HG03139 (cell line): ENCODE results near the gene BRD9.
"Not testable (repeated sequence)": the region's sequence is repeated elsewhere in the genome, so short reads cannot be mapped to it uniquely, and the experiment has no call there.

ENCODE experiments used
- ATAC-seq: cut with Tn5 transposase; IDR thresholded peaks from one replicate; pipeline ENCODE4 v1.9.1; 2021; ENCODE audit not compliant: unreplicated experiment

The BRD9 gene

DNA sequence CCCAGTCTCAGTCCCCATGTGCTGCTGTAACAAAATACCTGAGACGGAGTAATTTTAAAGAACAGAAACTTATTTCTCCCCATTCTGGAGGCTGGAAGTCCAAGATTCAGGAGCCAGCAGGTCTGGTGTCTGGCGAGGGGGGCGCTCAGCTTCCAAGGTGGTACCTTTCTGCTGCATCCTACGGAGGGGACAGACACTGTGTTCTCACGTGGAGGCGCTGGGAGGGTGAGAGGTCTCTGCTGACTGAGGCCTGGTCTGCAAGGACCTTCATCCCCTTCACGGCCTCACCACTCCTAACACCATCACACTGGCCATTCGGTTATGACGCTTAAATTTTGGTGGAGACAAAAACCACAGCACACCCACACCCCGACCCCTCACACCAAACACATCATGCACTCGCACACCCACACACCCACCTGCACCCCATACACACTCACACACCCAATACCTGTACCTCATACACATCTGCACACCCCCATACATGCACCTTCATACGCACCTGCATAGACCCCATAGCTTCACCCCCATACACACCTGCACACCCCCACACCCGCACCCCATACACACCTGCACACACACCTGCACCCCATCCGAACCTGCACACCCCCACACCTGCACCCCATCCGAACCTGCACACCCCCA is 32.0 kb downstream of the BRD9 start:
- no peak for ATAC-seq

DNA sequence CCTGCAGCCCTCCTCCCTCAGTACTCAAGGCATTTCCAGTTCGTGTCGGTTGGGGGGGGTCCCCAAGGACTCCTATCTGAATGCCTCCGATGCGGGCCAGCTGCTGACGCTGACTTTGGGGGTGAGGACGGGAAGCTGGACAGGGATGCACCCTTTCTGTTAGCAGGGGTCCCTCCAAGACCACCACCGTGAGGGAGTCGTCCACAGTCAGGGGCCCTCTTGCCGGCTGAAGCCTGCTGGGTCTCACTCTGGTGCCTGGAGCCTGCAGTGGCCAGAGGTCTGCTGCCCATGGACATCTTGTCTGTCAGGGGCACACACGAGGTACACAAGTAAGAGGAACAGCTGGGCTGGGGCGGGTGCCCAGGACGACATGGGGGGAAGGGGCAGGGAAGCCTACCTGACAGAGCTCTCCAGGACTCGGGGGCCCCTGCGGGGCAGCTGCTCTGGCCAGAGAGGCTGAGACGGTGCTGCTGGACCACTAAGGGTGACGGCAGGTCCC is 32.8 kb downstream of the BRD9 start:
- ATAC-seq = no peak

DNA sequence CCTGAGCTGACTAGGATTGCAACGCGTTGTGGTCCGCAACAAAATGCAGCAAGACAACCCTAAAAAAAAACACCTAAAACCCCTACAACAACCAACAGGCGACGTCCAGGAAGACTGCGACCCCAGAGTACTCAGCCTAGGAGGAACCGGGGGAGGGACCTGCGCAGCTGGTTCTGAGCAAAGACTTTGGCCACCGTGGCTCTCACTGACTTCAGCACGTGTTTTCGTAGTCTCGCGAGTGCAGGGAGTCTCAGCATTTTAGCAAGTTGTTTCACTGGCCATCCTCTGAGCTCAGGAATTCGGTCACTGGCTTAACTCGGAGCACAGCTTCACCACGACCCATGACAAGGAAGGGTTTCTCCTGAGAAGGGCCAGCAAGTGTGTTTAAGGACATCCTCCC is 33.2 kb downstream of the BRD9 start:
- ATAC-seq = no peak

DNA sequence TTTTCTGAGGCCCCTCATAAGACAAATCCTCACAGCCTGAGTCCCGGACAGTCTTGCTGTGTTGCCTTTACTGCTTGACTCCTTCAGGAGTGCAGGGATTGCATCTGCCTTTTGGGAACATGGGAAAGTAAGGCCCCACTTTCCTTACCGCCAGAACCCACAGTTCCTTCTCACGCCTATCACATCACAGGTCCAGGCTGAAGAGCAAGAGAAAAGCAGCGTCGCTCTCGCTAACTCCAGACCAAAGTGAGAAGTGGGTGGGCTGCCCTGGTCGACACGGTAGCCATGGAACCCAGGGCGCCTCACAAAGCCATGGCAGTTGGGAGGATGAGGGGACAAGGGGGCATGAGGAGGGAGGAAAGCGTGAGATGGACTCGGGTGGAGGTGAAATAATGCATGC is 33.9 kb downstream of the BRD9 start:
- no peak for ATAC-seq

DNA sequence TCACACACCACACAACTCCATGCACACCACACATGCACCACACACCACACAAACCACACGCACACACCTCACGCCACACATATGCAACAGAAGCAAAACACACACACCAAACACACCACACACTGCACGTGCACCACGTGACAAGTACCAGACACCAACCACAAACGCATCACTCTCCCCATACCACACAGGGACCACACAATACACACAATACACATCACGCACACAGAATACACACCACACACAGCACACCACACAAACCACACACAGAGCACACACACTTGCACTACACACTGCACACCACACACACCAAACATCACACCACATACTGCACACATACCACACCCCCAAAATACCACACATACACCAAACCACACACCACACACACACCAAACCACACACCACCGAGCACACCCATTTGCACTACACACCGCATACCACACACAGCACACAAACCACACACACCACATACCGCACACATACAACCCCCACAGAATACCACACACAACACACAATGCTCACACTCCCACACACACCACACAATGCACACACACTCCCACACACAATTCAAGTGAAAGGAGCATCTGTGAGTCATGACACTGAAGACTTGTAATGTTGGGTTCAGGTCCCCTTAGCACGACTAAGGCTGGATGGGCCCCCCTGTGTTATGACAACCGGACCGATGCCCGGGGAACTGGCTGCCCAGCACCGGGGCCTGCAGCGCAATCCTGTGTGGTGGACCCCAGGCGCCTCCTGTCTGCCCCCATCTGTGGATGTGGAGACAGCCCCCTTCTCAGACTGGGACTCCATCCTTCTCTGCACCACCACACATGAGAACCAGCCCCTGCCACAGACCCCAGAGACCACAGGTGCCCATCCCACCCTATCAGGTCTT is 35.8 kb downstream of the BRD9 start:
- no peak for ATAC-seq

DNA sequence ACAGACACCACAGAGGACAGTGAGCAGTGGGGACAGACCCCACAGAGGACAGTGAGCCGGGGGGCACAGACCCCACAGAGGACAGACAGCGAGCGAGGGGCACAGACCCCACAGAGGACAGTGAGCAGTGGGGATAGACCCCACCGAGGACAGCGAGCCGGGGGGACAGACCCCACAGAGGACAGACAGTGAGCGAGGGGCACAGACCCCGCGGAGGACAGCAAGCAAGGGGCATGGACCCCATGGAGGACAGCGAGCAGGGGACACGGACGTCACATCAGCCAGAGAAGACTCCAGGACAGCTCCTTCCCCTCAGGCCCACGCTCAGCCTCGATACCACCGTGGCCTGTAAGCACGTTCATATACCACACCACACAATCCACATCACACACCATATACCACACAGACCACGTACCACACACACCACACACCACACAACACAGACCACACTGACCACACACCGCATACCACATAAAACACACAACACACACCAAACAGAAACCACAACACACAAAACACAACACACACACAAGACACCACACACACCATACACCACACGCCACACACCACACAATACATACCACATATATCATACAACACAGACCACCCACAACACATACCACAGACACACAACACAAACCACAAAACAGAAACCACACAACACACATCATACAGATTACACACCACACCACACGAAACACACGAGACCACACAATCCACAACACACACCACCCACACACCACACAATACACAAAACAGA is 36.6 kb downstream of the BRD9 start:
- no peak for ATAC-seq

DNA sequence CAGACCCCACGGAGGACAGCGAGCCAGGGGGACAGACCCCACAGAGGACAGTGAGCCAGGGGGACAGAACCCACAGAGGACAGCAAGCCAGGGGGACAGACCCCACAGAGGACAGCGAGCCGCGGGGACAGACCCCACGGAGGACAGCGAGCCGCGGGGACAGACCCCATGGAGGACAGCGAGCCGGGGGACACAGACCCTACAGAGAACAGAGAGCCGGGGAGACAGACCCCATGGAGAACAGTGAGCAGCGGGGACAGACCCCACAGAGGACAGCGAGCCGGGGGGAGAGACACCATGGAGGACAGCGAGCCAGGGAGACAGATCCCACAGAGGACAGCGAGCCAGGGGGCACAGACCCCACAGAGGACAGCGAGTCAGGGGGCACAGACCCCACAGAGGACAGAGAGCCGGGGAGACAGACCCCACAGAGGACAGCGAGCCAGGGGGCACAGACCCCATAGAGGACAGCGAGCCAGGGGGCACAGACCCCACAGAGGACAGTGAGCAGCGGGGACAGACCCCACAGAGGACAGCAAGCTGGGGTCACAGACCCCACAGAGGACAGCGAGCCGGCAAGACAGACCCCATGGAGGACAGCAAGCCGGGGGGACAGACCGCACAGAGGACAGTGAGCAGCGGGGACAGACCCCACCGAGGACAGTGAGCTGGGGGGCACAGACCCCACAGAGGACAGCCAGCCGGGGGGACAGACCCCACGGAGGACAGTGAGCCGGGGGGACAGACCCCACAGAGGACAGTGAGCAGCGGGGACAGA is 37.4 kb downstream of the BRD9 start:
- ATAC-seq = no peak

DNA sequence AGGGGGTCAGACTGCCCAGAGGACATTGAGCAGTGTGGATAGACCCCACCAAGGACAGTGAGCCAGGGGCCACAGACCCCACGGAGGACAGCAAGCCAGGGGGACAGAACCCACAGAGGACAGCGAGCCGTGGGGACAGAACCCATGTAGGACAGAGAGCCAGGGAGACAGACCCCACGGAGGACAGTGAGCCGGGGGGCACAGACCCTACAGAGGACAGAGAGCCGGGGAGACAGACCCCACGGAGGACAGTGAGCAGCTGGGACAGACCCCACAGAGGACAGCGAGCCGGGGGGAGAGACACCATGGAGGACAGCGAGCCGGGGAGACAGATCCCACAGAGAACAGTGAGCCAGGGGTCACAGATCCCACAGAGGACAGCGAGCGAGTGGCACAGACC is 38.4 kb downstream of the BRD9 start:
- no peak for ATAC-seq

DNA sequence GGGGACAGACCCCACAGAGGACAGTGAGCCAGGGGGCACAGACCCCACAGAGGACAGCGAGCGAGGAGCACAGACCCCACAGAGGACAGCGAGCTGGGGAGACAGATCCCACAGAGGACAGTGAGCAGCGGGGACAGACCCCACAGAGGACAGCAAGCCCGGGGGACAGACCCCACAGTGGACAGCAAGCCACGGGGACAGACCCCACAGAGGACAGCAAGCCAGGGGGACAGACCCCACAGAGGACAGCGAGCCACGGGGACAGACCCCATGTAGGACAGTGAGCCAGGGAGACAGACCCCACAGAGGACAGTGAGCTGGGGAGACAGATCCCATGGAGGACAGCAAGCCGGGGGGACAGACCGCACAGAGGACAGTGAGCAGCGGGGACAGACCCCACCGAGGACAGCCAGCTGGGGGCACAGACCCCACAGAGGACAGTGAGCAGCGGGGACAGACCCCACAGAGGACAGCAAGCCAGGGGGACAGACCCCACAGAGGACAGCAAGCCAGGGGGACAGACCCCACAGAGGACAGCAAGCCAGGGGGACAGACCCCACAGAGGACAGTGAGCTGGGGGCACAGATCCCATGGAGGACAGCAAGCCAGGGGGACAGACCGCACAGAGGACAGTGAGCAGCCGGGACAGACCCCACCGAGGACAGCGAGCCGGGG is 39.0 kb downstream of the BRD9 start:
- not testable (repeated sequence) for ATAC-seq

DNA sequence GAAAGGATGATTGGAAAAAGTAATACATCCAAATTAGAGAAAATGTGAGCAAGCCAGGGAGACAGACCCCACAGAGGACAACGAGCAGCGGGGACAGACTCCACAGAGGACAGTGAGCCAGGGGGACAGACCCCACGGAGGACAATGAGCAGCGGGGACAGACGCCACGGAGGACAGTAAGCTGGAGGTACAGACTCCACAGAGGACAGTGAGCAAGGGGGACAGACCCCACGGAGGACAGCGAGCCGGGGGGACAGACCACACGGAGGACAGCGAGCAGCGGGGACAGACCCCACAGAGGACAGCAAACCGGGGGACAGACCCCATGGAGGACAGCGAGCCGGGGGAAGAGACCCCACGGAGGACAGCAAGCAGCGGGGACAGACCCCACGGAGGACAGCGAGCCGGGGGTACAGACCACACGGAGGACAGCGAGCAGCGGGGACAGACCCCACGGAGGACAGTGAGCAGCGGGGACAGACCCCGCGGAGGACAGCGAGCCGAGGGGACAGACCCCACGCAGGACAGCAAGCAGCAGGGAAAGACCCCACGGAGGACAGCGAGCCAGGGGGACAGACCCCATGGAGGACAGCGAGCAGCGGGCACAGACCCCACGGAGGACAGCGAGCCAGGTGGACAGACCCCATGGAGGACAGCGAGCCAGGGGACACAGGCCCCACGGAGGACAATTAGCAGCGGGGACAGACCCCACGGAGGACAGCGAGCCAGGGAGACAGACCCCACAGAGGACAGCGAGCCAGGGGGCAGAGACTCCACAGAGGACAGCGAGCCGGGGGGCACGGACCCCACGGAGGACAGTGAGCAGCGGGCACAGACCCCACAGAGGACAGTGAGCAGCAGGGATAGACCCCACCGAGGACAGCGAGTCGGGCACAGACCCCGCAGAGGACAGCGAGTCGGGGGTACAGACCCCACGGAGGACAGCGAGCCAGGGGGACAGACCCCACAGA is 39.9 kb downstream of the BRD9 start:
- ATAC-seq = no peak

DNA sequence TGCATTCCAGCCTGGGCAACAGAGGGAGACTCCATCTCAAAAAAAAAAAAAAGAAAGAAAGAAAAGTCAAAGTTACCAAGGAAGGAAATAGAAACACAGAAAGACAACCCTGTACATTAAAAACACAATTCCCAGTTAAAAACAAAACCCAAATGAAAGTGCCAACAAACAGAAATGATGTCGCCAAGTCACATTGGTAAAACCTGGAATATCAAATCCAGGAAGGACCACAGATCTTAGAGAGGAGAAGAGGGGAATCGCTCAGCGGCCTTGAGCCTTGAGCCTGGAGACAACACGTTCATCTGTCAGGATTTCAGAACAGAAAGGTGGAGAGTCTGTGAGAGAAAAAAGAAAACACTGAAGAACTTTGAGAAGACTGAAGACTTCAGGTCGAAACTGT is 40.6 kb downstream of the BRD9 start:
- no peak for ATAC-seq

DNA sequence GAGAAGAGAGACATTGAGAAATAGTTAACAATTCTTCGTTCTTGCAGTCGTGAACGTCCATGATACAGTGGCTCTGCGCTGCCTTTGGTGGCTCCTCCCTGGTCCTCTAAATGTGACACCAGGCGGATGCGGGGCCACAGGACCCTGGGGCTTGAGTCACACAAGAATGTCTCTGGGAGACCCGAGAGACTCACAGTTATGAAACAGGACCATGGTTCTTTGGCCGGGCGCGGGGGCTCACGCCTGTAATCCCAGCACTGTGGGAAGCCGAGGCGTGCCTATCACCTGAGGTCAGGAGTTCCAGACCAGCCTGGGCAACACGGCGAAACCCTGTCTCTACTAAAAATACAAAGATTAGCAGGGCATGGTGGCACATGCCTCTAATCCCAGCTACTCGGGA is 41.0 kb downstream of the BRD9 start:
- ATAC-seq = no peak

DNA sequence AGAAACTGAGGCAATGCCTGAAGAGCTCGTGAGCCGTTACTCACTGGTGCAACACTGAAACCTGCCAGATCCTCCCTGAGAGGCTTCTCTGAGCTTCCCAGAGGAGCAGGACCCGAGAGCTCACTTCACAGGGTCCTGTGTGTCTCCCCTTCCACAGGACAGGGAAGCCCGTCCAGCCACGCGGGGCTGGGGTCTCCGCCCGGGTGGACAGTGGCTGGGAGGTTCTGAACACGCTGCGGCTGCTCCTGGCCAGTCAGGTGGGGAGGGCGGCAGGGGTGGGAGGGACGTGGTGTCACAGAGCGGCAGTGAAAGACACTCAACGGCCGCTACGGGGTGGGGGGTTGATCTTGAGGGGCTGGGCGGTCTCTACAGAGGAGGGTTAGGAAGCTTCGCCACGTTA is 41.5 kb downstream of the BRD9 start:
- ATAC-seq = no peak

DNA sequence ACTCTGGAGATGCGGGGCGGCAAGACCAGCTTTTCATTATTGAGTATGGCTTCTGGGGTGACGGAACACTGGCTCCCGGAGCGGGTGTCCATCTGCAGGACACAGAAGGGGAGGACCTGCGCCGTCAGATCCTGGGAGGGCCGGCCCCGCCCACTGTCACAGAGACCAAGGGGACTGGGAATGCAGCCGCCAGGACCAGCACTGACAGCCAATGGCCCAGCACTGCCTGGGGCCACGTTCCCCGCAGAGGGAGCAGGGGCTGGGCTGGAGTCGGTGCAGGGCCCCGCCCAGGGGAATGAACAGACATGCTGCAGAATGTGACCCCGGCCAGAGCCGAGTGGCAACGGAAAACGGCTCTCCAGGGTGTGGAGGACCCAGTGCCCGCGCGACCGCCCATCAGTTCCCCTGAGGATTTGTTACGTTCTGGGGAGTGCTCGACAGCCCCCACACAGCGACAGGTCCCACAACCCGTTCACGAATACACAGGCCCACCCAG is 42.0 kb downstream of the BRD9 start, which contains the start of gene ZDHHC11:
ZDHHC11 (minus strand) TSS at position 476 of the 496 bp plus-strand sequence; CDS start at position 92, 384 bp downstream.
- ATAC-seq = no peak

DNA sequence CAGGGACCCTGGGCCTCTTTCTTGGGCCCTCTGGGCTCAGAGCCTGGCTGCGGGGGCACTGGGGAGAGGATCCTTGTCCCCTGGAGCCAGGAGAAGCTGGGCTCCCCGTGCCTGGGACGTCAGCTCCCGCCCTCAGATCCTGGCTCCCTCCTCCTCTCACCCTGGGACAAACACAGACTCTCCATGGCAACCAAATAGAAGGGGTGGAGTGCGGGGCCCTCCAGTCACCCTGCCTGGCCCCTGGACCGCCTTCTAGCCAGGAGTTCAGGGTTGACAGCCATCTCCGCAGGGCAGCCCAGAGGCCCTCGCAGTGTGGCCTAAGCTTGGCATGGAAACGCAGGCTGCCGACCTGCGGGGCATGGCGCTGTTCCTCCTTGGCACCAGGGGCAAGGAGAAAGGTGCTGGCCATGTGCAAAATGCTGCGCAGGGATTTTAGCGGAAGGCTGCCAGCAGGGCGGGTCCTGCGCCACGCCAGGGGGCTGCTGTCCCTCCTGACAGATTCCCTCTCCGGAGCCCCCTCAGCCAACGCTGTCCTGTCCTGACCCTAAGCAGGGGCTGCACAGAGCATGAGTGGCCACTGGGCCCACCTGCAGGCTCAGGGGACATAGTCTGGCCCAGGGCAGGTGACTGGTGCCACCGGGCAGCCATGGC is 42.8 kb downstream of the BRD9 start:
- no peak for ATAC-seq

DNA sequence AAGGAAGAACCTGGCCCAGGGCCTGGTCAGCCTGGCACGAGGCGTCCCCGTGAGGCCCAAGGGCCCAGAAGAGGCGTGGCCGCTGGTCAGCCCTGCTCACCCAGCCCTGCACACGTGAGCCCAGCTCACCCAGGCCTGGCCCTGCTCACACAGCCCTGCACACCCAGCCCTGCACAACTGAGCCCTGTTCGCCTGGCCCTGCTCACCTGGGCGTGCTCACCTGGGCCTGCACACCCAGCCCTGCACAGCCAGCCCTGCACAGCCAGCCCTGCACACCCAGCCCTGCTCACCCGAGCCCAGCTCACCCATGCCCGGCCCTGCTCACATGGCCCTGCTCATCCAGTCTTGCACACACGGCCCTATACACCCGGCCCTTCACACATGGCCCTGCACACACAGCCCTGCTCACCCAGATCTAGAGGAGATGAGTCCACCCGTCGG is 43.9 kb downstream of the BRD9 start:
- ATAC-seq = no peak

DNA sequence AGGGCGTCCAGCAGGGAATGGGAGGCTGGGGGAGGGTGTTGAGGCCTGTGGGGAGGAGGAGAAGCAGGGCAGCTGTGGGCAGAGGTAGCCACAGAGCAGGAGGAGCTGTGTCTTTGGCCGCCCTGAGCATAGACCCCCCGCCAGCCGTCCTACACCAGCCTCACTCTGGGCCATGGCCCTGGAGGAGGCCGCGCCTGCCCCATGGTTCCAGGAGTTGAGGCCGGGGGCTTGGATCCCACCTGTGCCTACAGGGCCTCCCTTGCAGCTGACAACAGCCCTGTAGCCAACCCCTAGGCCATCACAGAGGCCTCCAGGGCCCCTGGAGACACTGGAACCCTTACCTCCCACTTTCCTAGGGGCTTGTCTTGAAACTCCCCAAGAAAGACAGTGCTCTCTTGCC is 44.9 kb downstream of the BRD9 start:
- ATAC-seq = not testable (repeated sequence)

DNA sequence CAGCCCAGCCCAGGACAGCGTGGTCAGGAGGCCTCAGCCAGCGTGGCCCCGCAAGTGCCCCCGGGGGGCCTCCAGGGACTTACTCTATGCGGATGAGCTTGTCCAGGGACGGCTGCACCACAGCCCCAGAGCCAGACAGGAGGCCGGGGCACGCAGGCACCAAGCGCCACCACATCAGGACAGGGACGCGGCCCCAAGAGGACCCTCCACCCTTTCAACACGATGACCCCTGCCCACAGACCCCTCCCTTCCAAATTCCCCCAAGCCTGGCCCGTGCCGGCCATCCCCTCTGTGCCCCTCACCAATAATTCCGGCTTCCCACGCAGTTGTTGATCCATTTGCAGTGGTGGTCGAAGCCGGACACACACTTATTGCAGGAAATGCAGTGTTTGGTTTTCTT is 45.4 kb downstream of the BRD9 start:
- ATAC-seq = not testable (repeated sequence)
